Endometrial microvascular endothelial cells (primary cell): ENCODE measurements around the gene MICALL2. TPM values are rescaled to one million over a fixed set of nuclear protein-coding genes. Genes with fewer than 3 reads are reported as not detected.

Experiments
- in situ Hi-C: cut with HindIII; loops from 2 replicates; pipeline ENCODE4 v1.10.0; 2017; ENCODE audit warnings: low sequenced_read_pairs, low pct_unique_long_range_greater_than_20kb; ENCODE audit errors: inconsistent ontology term
- total RNA-seq: library from RNA; depleted of rRNA; stranded (reverse); fragments of >200 nt; gene quantifications from one replicate; pipeline ENCODE4 v1.2.3, GENCODE V29; 2015; ENCODE audit errors: inconsistent ontology term

Gene MICALL2
- 28.2 TPM for total RNA-seq

GRCh38 chr7:1458683-1459511, at the start of gene MICALL2:
Gene MICALL2, minus strand, starts transcription at chr7:1459470. Its CDS starts 144 bp downstream, at chr7:1459326.
- in situ Hi-C loops, result no loop called here

GRCh38 chr7:1508277-1508758, 49.0 kb upstream of the MICALL2 start:
- in situ Hi-C loops, result no loop called here

GRCh38 chr7:1505731-1506550, 46.7 kb upstream of the MICALL2 start:
- in situ Hi-C loops, result no loop called here

- in situ Hi-C loops, result no loop called here
Measured at GRCh38 chr7:1503816-1504775, 44.8 kb upstream of the MICALL2 start, which contains the start of gene INTS1. Gene INTS1, minus strand, starts transcription at chr7:1504389. Its CDS starts 429 bp downstream, at chr7:1503960.

- in situ Hi-C loops, result no loop called here
Measured at GRCh38 chr7:1503390-1503789, 44.1 kb upstream of the MICALL2 start.

- in situ Hi-C loops, result no loop called here
Measured at GRCh38 chr7:1502845-1503244, 43.6 kb upstream of the MICALL2 start.

GRCh38 chr7:1501487-1502270, 42.4 kb upstream of the MICALL2 start:
- in situ Hi-C loops, result no loop called here

- in situ Hi-C loops, result no loop called here
Measured at GRCh38 chr7:1500064-1500807, 41.0 kb upstream of the MICALL2 start.

- in situ Hi-C loops, result no loop called here
Measured at GRCh38 chr7:1499367-1500029, 40.2 kb upstream of the MICALL2 start.

GRCh38 chr7:1498370-1499305, 39.4 kb upstream of the MICALL2 start:
- in situ Hi-C loops, result no loop called here

- in situ Hi-C loops, result no loop called here
Measured at GRCh38 chr7:1497293-1497927, 38.1 kb upstream of the MICALL2 start.

- in situ Hi-C loops, result no loop called here
Measured at GRCh38 chr7:1496531-1497292, 37.4 kb upstream of the MICALL2 start.

- in situ Hi-C loops, result no loop called here
Measured at GRCh38 chr7:1495564-1496242, 36.4 kb upstream of the MICALL2 start.

- in situ Hi-C loops, result no loop called here
Measured at GRCh38 chr7:1494866-1495563, 35.7 kb upstream of the MICALL2 start.
